ENCODE results near the gene HNRNPUL1.

HNRNPUL1 gene

GRCh38 chr19:41355035-41355434 is 90.9 kb downstream of the HNRNPUL1 start:
- no peak for DNase-seq

- DNase-seq, result no peak
These were observed 91.6 kb downstream of the HNRNPUL1 start for GRCh38 chr19:41355802-41356201.

- DNase-seq, result no peak
These were observed 93.0 kb downstream of the HNRNPUL1 start for GRCh38 chr19:41356984-41357739.
